Measurements from ENCODE around the gene GINS1.

GINS1 gene

DNA sequence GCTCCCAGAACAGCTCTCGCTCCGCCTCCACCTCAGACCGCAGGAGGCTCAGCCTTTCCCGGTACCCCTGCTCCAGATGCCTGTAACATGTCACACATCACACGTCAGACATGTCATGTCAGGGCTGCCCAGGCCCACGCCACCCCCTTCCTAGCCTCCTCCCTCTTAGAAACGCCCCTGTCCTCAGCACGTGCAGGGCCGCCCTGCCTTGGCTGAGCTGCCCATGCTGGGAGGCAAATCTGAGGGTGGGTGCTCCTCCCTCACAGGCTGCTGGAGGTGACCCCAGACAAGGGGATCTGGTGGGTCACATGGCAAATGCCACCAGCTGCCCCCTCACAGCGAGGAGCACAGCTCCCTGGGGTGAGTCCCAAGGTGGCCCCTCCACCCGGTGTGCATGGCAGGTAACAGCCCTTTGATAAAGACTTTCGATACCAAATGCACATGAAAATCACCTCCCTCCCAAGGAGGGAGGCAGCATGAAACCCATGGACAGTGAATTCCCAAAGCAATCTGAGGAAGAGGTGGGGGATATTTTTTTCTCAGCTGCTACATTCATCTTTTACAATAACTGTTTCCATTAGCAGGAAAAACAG, 84.1 kb downstream of the GINS1 start:
- no peak overlapping the region for H3K4me3 ChIP-seq (IDR thresholded peaks at IDR 0.05; ENCODE audit: insufficient read depth, low read depth, low read length)
- no peak overlapping the region for H3K4me2 ChIP-seq
- H3K9ac ChIP-seq, result no peak overlapping the region
- TF ChIP-seq, protein P1, sequence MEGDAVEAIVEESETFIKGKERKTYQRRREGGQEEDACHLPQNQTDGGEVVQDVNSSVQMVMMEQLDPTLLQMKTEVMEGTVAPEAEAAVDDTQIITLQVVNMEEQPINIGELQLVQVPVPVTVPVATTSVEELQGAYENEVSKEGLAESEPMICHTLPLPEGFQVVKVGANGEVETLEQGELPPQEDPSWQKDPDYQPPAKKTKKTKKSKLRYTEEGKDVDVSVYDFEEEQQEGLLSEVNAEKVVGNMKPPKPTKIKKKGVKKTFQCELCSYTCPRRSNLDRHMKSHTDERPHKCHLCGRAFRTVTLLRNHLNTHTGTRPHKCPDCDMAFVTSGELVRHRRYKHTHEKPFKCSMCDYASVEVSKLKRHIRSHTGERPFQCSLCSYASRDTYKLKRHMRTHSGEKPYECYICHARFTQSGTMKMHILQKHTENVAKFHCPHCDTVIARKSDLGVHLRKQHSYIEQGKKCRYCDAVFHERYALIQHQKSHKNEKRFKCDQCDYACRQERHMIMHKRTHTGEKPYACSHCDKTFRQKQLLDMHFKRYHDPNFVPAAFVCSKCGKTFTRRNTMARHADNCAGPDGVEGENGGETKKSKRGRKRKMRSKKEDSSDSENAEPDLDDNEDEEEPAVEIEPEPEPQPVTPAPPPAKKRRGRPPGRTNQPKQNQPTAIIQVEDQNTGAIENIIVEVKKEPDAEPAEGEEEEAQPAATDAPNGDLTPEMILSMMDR (conservative IDR thresholded peaks at IDR 0.05; ENCODE audit: low read depth, low read length), result no peak
- H3K36me3 ChIP-seq (ENCODE audit: insufficient read depth), result no peaks in the 10 kb centered on the region
- H3K4me1 ChIP-seq (ENCODE audit: low read depth, poor library complexity, severe bottlenecking), result no peaks in the 10 kb centered on the region
- no peak overlapping the region for H3K27ac ChIP-seq
- H3K79me2 ChIP-seq (ENCODE audit: insufficient read depth, low read depth), result no peaks in the 10 kb centered on the region
- H3K27me3 ChIP-seq (ENCODE audit: insufficient read depth, low read depth), result no peaks in the 10 kb centered on the region
- H4K20me1 ChIP-seq (ENCODE audit: insufficient read depth), result no peaks in the 10 kb centered on the region
- no peak overlapping the region for H2AFZ ChIP-seq (ENCODE audit: low read depth)

DNA sequence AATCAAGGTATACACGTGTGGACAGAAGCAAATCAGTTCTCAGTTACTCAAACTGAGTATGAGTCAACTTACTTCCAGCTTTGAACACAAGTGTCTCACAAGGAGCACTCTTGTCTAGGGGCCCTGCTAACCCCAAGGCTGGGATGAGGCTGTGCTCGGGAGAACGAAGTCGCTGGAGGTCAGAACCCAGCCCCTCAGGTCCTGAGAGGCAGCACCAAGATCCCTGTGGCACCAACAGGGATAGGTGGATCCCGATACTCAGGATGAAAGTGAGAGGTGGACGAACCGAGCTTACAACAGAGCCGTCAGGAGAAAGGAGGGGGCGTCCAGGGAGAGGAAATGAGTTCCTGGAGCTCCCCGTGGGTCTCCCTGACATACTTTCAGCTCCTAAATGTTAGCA, 85.7 kb downstream of the GINS1 start:
- Histone ChIP-seq H3K36me3 (ENCODE audit: insufficient read depth) (no peaks in the 10 kb centered on the region), H4K20me1 (ENCODE audit: insufficient read depth) (no peaks in the 10 kb centered on the region), H3K27me3 (ENCODE audit: insufficient read depth, low read depth) (no peaks in the 10 kb centered on the region), H3K4me1 (ENCODE audit: low read depth, poor library complexity, severe bottlenecking) (no peaks in the 10 kb centered on the region), H3K4me2 (no peak overlapping the region), H2AFZ (ENCODE audit: low read depth) (no peak overlapping the region), H3K4me3 (IDR thresholded peaks at IDR 0.05; ENCODE audit: insufficient read depth, low read depth, low read length) (no peak overlapping the region), H3K79me2 (ENCODE audit: insufficient read depth, low read depth) (no peaks in the 10 kb centered on the region), H3K27ac (no peak overlapping the region), H3K9ac (no peak overlapping the region)
- TF ChIP-seq, protein P1 (conservative IDR thresholded peaks at IDR 0.05; ENCODE audit: low read depth, low read length), result no peak

DNA sequence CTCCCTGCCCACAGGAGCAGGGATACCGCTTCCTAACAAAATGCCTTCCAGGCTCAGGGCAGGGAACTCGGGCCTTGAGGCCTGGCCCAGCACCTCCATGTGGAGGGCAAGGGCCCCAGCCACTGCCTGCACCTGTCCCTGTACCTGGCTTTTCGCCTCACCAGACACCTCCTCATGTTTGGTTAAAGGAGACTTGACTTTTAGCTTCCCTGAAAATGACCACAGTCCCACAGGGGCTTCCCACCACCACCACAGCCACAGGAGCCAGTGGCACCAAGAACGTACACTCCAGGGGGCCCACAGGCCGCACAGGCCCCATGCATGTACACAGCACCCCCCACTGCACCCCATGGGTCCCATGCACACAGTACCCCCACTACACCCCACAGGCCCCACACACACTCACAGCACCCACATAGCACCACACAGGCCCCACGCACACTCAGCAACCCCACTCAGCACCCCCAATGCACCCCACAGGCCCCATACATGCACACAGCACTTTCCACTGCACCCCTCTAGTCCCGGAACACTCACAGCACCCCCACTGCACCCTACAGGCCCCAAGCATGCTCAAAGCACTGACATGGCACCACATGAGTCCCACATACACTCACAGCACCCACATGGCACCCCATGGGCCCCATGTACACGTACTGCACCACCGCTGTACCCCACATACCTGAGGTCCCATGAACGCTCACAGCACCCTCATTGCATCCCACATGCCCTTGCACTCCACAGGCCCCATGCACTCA, 86.5 kb downstream of the GINS1 start:
- Histone ChIP-seq H3K9ac (no peak overlapping the region), H3K4me2 (no peak overlapping the region)

DNA sequence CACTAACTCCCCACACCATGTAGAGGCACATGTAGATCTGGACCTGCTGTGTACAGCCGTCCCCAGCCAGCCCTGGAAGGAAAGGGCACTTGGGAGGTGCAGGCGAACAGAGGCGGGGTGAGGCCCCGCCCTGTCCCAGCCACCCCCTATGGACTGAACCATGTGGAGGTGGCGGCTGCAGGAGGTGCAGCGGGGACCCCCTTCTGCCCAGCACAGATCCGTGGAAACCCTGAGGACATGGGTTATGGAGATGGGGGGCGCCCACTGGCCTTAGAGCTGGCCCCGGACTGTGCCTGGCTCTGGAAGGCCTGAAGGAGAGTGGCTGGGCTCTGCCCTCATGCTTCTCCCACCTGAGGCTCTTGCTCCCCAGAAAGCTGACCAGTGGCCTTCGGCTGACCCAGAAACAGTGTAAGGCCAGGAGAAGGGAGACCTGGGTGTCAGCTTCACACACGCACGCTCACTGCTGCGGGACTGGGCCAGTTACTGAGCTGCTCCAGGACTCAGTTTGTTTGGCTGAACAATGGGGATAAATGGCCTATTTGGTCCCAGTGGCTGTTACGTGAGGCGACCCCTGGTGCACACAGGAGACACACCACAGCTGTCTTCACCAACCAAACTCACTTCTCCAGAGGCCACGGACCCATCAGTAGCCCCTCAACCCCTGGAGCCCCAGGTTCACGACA, 87.2 kb downstream of the GINS1 start:
- H3K27ac ChIP-seq, result no peak overlapping the region
- TF ChIP-seq, protein P1 (conservative IDR thresholded peaks at IDR 0.05; ENCODE audit: low read depth, low read length), result no peak
- H4K20me1 ChIP-seq (ENCODE audit: insufficient read depth), result no peaks in the 10 kb centered on the region
- H3K9ac ChIP-seq, result no peak overlapping the region
- H3K4me2 ChIP-seq, result no peak overlapping the region
- H2AFZ ChIP-seq (ENCODE audit: low read depth), result no peak overlapping the region
- H3K79me2 ChIP-seq (ENCODE audit: insufficient read depth, low read depth), result no peaks in the 10 kb centered on the region
- H3K36me3 ChIP-seq (ENCODE audit: insufficient read depth), result no peaks in the 10 kb centered on the region
- H3K4me1 ChIP-seq (ENCODE audit: low read depth, poor library complexity, severe bottlenecking), result no peaks in the 10 kb centered on the region
- H3K4me3 ChIP-seq (IDR thresholded peaks at IDR 0.05; ENCODE audit: insufficient read depth, low read depth, low read length), result no peak overlapping the region
- no peaks in the 10 kb centered on the region for H3K27me3 ChIP-seq (ENCODE audit: insufficient read depth, low read depth)

More for the DNA sequence above, 86.5 kb downstream of the GINS1 start:
- Histone ChIP-seq H2AFZ (ENCODE audit: low read depth) (no peak overlapping the region), H3K4me3 (IDR thresholded peaks at IDR 0.05; ENCODE audit: insufficient read depth, low read depth, low read length) (no peak overlapping the region), H3K79me2 (ENCODE audit: insufficient read depth, low read depth) (no peaks in the 10 kb centered on the region), H3K4me1 (ENCODE audit: low read depth, poor library complexity, severe bottlenecking) (no peaks in the 10 kb centered on the region), H3K27me3 (ENCODE audit: insufficient read depth, low read depth) (no peaks in the 10 kb centered on the region), H3K27ac (no peak overlapping the region), H3K36me3 (ENCODE audit: insufficient read depth) (no peaks in the 10 kb centered on the region), H4K20me1 (ENCODE audit: insufficient read depth) (no peaks in the 10 kb centered on the region)
- TF ChIP-seq, protein P1 (conservative IDR thresholded peaks at IDR 0.05; ENCODE audit: low read depth, low read length), result no peak
